HG03280 (cell line): ENCODE data around the gene ATP10B.
"Not testable (repeated sequence)": the region's sequence is repeated elsewhere in the genome, so short reads cannot be mapped to it uniquely, and the experiment has no call there.

Source experiments
- ATAC-seq: cut with Tn5 transposase; IDR thresholded peaks from one replicate; pipeline ENCODE4 v1.9.1; 2021; ENCODE audit warnings: mild to moderate bottlenecking, moderate library complexity; ENCODE audit not compliant: unreplicated experiment

Gene ATP10B

GRCh38 chr5:160767062-160767461 lies 84.9 kb downstream of the ATP10B start:
- no peak for ATAC-seq

DNA sequence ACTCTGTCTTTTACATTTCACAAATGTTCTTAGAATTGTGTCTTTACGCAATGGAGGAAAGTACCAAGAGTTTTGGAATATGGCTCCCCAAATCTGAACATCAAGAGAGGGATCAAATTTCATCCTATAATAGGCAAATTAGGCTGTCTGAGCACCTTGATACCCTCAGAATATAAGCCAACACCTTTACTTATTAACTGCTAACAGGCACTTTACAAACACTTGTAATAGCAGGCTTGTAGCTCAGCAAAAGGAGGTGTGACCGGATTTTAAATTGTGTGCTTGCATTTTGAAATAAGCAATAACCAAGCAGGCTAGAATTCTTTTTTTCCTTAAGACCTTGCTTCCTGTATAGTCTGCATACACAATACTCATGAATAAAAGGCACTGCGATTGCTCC lies 92.0 kb downstream of the ATP10B start:
- ATAC-seq = no peak

- ATAC-seq = no peak
These were observed 94.8 kb downstream of the ATP10B start for GRCh38 chr5:160757194-160757593.

DNA sequence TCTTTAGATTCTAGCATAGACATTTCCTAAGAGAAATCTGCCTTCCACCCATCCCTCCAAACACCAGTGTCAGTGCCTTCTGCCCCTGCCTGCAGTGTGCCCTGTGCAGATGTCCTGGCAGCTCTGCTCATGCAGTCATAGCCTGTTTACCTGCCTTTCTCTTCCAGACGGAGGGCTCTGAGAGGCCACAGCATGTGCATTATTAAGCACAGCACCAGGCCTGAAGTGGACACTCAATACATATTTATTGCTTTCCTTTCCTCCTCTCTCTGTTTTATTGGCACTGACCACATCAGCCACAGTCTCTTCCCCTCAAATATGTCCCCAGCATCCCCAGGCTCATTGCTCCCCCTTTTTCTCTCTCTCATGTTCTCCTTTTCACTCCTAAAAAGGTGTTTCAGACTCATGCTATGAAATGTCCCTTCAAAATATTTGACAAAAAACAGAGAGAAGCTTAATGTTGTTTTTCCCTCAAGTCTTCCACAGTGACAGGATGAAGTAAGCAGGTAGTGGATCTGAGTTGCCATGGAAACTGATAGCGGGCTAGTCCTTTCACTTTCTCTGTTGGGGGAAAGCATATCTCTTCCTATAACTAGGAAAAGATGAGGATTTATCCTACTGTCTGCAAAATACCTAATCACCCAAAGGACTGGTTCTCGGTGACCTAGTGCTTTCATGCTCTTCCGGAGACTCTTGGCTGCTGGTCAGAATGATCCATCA lies 100.9 kb downstream of the ATP10B start:
- ATAC-seq = no peak

GRCh38 chr5:160749682-160750081 lies 102.3 kb downstream of the ATP10B start:
- no peak for ATAC-seq

DNA sequence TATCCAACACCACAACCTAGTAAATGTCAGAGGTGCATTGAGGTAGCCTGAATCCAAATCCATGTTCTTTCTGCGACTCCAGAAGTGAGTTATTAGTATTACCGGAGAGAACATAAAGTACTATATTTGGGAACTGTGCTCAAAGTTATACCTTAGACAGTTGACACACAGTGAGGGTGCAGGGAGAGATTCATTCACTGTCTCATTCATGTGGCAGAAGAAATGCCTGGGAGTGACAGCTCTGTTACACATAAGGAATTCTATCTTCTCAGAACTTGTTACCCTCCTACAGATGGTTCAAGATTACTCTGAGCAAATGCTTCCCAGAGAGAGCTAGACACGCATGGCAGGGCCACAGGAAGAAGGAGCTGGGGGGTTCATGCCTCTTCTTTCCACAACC lies 103.0 kb downstream of the ATP10B start:
- ATAC-seq = no peak

DNA sequence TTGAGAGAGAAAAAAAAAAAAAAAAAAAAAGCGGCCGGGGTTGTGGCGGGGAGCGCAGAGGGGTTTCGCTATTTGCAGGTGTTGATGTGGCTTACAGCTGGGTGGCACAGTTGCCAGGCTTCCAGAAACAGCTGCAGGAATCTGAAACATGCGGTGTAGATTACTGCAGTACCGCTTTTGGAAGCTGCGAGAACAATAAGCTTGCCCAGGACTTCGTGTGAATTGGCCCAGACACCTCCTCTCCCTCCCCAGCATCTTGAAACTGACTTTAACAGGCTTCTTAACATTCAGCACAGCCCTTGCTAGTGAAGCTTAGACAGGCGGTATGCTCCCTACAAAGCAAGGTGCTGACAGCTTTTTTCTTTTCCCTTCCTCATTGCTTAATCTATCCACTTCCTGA lies 104.0 kb downstream of the ATP10B start:
- no peak for ATAC-seq

DNA sequence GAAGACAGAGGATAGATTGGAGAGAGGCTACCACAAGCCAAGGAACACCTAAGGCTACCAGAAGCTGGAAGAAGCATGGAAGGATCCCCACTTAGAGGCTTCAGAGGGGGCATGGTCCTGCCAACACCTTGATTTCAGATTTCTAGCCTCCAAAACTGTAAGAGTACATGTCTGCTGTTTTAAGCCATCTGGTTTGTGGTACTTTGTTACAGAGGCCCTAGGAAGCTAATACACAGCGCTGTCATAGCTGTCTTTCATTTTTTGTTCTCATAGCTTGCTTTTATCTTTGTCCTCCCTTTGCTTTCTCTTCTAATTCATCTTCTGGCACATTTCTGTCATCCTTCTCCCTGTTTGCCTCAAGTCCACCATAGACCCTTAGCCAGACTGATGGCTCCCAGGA lies 104.5 kb downstream of the ATP10B start:
- ATAC-seq = no peak

DNA sequence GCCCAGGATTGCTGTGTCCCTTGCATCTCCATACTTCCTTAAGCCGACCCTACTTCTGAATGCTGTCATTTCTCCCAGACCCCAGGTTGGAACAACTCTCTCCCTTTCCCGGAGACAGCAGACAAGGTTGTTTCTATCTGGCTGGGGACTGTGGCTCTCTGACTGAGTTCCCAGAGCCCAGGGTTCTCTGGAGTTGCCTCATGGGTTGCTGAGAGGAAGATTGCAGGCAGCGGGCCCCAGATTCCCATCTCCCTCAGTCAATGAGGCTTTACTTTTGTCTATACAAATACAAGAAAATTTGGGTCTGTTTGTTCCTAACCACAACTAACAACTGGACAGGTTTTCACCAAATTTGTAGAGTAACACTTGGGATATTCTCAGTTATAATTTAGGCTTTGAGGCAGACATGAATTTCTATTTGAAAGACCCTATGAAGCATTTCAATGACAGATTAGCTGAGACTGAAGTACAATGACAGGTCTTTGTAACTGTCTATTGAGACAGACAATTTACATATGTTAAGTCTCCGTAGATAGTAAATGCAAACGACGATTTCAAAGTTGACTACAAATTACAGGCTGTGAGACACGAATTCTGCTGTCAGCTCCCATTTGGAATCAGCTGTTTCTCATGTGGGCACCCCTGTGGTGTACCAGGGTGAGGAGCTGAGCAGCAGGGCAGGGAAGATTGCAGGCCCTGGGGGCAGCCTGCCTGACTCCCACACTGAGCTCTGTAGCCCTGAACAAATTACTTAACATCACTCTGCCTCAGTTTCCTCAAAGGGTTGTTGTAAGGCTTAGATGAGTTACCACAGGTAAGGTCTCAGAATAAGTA lies 107.5 kb downstream of the ATP10B start:
- no peak for ATAC-seq

GRCh38 chr5:160743027-160743426 lies 109.0 kb downstream of the ATP10B start:
- ATAC-seq = no peak

DNA sequence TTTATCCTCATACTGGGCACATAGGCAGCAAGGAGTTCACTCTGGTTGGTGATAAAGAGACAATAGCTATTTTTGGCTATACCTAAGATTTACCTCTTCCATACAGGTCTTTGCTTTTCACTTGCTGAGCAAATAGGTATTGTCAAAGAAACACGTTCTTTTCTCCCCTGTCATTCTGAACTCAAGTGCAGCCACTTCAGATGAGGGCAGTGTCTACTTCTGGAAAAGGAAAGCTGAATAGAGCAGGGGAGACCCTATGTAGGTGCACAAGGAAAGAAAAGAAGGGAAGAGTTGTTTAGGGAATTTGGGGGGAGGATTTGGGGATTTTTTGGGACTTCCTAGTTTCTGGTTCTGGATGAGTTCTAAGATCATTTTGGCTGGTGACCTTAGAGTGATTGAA lies 109.6 kb downstream of the ATP10B start:
- ATAC-seq = no peak

GRCh38 chr5:160727296-160727997 lies 124.6 kb downstream of the ATP10B start:
- no peak for ATAC-seq

GRCh38 chr5:160726721-160727120 lies 125.3 kb downstream of the ATP10B start:
- ATAC-seq = no peak

DNA sequence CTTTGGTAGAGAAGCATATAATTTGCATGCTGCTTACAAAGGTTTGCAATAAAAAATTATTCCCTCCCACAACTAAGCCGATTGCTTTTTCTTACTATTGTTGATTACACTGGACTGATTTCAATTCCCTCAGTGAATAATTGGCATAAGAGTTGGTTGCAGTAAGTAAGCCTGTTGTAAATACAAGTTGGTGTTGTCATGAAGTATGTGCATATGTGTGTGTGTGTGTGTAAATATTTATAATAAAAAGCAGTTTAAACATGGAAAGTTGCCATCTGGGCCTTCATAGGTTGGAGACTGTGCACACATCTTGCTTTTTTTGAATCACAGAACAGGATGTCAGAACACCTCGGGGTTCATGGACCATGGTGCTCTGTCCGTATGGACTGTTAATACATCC lies 131.2 kb downstream of the ATP10B start:
- ATAC-seq = no peak

DNA sequence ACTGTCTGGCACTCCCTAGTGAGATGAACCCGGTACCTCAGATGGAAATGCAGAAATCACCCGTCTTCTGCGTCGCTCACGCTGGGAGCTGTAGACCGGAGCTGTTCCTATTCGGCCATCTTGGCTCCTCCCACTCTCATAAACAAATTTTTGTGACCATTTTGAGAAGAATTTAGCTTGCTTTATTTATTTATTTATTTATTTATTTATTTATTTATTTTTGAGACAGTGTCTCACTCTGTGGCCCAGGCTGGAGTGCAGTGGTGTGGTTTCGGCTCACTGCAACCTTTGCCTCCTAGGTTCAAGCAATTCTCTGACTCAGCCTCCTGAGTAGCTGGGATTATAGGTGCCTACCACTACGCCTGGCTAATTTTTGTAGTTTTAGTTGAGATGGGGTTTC lies 136.5 kb downstream of the ATP10B start:
- ATAC-seq = not testable (repeated sequence)

DNA sequence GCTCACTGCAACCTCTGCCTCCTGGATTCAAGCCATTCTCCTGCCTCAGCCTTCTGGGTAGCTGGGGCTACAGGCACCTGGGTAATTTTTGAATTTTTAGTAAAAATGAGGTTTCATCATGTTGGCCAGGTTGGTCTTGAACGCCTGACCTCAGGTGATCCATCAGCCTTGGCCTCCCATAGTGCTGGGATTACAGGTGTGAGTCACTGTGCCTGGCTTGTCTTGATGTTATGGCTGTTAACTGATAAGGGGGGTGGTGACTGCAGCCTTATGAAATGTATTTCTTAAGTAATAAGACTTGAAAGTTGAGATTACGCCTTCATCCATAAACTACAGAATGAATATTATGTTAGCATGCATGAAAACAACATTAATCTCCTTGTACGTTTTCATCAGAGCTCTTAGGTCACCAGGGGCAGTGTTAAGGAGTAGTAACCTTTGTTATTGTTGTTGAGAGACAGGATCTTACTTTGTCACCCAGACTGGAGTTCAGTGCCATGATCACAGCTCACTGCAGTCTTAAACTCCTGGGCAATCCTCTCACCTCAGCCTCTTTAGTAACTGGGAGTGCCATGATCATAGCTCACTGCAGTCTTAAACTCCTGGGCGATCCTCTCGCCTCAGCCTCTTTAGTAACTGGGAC lies 148.3 kb downstream of the ATP10B start:
- no peak for ATAC-seq

DNA sequence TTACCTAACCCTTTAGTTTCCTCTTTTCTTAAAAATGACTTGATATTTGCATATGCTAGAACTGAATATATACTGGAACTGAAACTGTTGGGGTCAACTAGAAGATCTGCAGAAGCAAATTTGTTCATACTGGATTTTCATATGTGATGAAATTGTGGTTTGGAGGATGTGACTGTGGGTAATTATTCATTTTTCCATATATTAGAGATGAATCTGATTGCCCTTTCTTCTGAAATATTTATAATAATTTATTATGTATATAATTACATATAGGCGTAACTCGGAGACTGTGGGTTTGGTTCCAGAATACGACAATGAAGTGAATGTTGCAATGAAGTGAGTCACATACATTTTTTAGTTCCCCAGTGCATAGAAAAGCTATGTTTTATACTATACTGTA lies 149.1 kb downstream of the ATP10B start:
- ATAC-seq = peak; percentile 94

GRCh38 chr5:160702311-160702803 lies 149.7 kb downstream of the ATP10B start:
- no peak for ATAC-seq

DNA sequence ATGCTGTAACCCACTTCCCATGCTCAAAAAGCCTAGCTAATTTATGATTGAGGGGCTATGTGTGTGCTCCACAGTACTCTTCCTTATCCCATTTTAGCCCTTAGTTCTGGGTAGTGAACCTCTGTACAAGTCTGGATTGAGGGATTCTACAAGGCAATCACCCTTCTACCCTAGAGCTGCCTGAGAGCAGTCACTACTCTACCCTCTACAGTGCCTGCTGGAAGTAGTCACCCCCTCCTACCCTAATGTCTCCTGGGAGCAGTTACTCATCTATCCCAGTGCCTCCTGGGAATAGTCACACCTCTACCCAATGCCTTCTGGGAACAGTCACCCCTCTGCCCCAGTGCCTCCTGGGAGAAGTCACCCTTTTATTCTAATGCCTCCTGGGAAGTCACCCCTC lies 150.6 kb downstream of the ATP10B start:
- ATAC-seq = no peak

DNA sequence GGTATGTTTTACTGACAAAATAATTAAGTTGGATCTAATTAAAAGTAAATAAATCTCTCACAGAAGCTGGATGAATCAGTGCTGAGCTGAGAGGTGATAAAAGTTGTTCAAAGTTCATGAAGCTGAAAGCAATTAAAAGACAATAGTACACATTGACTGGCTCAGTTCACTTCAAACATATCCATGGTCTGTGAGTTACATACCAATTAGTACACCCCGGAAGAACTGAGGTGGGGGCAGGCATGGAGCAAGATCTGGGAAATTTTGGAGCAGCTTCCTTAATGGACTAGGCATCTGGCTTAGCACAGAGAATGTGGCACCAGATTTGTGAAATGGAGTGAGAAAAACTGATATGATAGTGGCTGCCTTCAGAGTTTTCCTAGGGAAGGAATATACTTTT lies 152.7 kb downstream of the ATP10B start:
- no peak for ATAC-seq

DNA sequence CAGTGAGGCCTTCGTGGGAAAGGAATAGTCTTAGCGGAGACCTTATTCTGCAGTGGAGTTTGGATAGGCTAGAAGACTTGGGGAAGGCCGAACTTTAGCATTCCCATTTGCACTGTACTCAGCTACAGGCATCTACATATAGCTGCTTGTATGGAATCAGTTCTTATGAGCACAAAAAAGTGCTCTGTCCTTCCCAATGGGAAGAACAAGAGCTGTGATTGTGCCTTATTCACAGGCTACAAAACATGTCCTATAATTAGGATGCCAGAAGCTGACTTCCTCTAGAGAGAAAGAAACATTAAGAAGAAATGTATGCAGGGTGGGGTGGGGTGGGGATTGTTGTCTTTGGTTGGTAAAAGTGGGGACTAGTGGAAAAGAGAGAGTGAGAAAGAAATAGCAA lies 154.7 kb downstream of the ATP10B start:
- ATAC-seq = no peak
